Endothelial cell (in vitro differentiated cells): ENCODE results near the gene COMMD6. TPM values are rescaled to one million over a fixed set of nuclear protein-coding genes. Genes with fewer than 3 reads are reported as not detected.

Experiments used
- DNase-seq: peaks from one replicate; pipeline ENCODE4 v3.0.0; 2021; ENCODE audit warnings: low spot score
- H3K27ac Mint-ChIP-seq: one replicate; pipeline ENCODE4 v1.8.0; 2021; ENCODE audit warnings: mixed read lengths, inconsistent platforms; ENCODE audit not compliant: unreplicated experiment
- H3K27me3 Mint-ChIP-seq: one replicate; pipeline ENCODE4 v1.8.0; 2021; ENCODE audit warnings: mild to moderate bottlenecking, moderate library complexity, mixed read lengths, inconsistent platforms; ENCODE audit not compliant: unreplicated experiment
- H3K36me3 Mint-ChIP-seq: one replicate; pipeline ENCODE4 v1.8.0; 2021; ENCODE audit warnings: mild to moderate bottlenecking, low read depth, mixed read lengths, inconsistent platforms; ENCODE audit not compliant: unreplicated experiment
- H3K4me1 Mint-ChIP-seq: one replicate; pipeline ENCODE4 v1.8.0; 2021; ENCODE audit warnings: mild to moderate bottlenecking, mixed read lengths, inconsistent platforms; ENCODE audit not compliant: unreplicated experiment
- H3K4me3 Mint-ChIP-seq: one replicate; pipeline ENCODE4 v1.8.0; 2021; ENCODE audit warnings: mild to moderate bottlenecking, mixed read lengths, inconsistent platforms; ENCODE audit not compliant: unreplicated experiment
- H3K9me3 Mint-ChIP-seq: one replicate; pipeline ENCODE4 v1.8.0; 2021; ENCODE audit warnings: mixed read lengths, inconsistent platforms; ENCODE audit not compliant: unreplicated experiment
- CTCF ChIP-seq: fragments of 200-600 bp; sonication (generic); IDR thresholded peaks from one replicate; pipeline ENCODE4 v1.5.0; 2021; ENCODE audit warnings: antibody characterized with exemption; ENCODE audit not compliant: unreplicated experiment
- total RNA-seq: library from RNA; stranded (reverse); fragmentation: NEBNext Ultra II Directional; extraction: Animal tissue kit (Norgen Biotek cat#: 25700); gene quantifications from one replicate; pipeline ENCODE4 v1.2.1, GENCODE V29; 2021; ENCODE audit not compliant: unreplicated experiment

The COMMD6 gene
- total RNA-seq, 1 donor from 2014 or later = 137 TPM

GRCh38 chr13:75481176-75482069 is 56.2 kb downstream of the COMMD6 start:
- peak overlapping the region; percentile 97 for H3K4me3 Mint-ChIP-seq
- H3K36me3 Mint-ChIP-seq = peaks cover 4% of the 10 kb centered on the region
- DNase-seq = peak; percentile 42
- H3K9me3 Mint-ChIP-seq = no peaks in the 10 kb centered on the region
- TF ChIP-seq CTCF = no peak
- H3K4me1 Mint-ChIP-seq = peaks cover 17% of the 10 kb centered on the region
- H3K27me3 Mint-ChIP-seq = peaks cover 6% of the 10 kb centered on the region
- H3K27ac Mint-ChIP-seq = no peak overlapping the region

DNA sequence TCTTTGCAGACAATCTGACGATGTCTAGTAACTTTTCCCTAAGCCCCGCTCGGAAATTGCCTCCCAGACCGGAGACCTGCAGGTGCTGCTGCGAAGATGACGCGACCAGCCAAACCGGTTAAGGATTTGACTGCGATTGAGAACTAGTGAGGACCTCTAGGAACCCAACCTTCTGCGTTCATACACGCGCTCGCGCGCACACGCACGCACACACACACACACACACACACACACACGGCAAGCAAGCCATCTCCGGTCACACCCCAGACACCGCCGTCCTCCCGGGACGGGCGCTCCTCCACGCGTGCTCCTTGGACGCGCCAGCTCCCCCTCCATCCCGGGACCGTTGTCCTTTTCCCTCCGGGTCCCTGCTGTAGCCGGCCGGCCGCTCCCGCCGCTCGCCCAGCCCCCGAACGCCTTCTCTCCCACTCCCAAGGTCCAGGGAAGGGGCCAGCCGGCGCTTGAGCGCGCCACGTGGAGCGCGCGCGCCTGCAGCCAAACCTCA is 56.9 kb downstream of the COMMD6 start:
- Mint-ChIP-seq H3K9me3 (no peaks in the 10 kb centered on the region), H3K4me3 (peak overlapping the region; percentile 97), H3K4me1 (peaks cover 14% of the 10 kb centered on the region), H3K27ac (no peak overlapping the region), H3K36me3 (peaks cover 4% of the 10 kb centered on the region), H3K27me3 (peaks cover 6% of the 10 kb centered on the region)
- TF ChIP-seq CTCF = no peak
- peak; percentile 36 for DNase-seq

- H3K9me3 Mint-ChIP-seq = no peaks in the 10 kb centered on the region
- no peak for TF ChIP-seq CTCF
- peaks cover 6% of the 10 kb centered on the region for H3K27me3 Mint-ChIP-seq
- DNase-seq = no peak
- no peak overlapping the region for H3K27ac Mint-ChIP-seq
- H3K4me1 Mint-ChIP-seq = peaks cover 12% of the 10 kb centered on the region
- peaks cover 4% of the 10 kb centered on the region for H3K36me3 Mint-ChIP-seq
- no peak overlapping the region for H3K4me3 Mint-ChIP-seq
These were observed 58.4 kb downstream of the COMMD6 start for GRCh38 chr13:75479102-75479740.

- Mint-ChIP-seq H3K9me3 (no peaks in the 10 kb centered on the region), H3K4me1 (peaks cover 12% of the 10 kb centered on the region), H3K36me3 (peaks cover 4% of the 10 kb centered on the region), H3K27ac (no peak overlapping the region), H3K27me3 (peaks cover 6% of the 10 kb centered on the region), H3K4me3 (no peak overlapping the region)
- TF ChIP-seq CTCF = no peak
- no peak for DNase-seq
These were observed 59.0 kb downstream of the COMMD6 start for GRCh38 chr13:75478659-75479058.

Other genes with a start within 250 kb of the COMMD6 start
- 47.2 TPM for gene TBC1D4, start 55.7 kb downstream of the COMMD6 start, total RNA-seq
- gene UCHL3, start 11.9 kb upstream of the COMMD6 start, total RNA-seq = 27.5 TPM
- gene LMO7, start 98.5 kb upstream of the COMMD6 start, total RNA-seq = 5.7 TPM